ENCODE data around the gene TNRC6C. TPM values are rescaled to one million over a fixed set of nuclear protein-coding genes. Genes with fewer than 3 reads are reported as not detected.

The TNRC6C gene
- total and polyA plus RNA-seq, 9 of the 15 experiments (the other 6 are each of a cell fraction or from before 2014, with no cell fraction given), result 0.20 to 4.9 (median 2.3) TPM

- in situ Hi-C loops (cut with MboI), result no loop called here
Observed at GRCh38 chr17:78022425-78022824, 63.9 kb downstream of the TNRC6C start.

GRCh38 chr17:78023042-78023441 lies 64.5 kb downstream of the TNRC6C start:
- intact Hi-C loops (cut with micrococcal nuclease), result no loop called here
- in situ Hi-C loops (cut with MboI), result no loop called here
- no peak for TF ChIP-seq XRCC3 (IDR thresholded peaks at IDR 0.05)
- no peak for TF ChIP-seq CHD2 (IDR thresholded peaks at IDR 0.05; ENCODE audit: low read depth, low read length)
- TF ChIP-seq STAT5B (CRISPR knock-in tag; IDR thresholded peaks at IDR 0.05), result no peak
- TF ChIP-seq SAFB (IDR thresholded peaks at IDR 0.05; ENCODE audit: borderline replicate concordance, low read depth, low read length), result no peak
- TF ChIP-seq ZNF282 (CRISPR knock-in tag; IDR thresholded peaks at IDR 0.05), result no peak
- TF ChIP-seq COPS2 (conservative IDR thresholded peaks at IDR 0.05), result no peak
- TF ChIP-seq SMAD4 (CRISPR knock-in tag; conservative IDR thresholded peaks at IDR 0.05), result no peak
- TF ChIP-seq ZNF778 (CRISPR knock-in tag; IDR thresholded peaks at IDR 0.05), result no peak
- no peak for TF ChIP-seq DMBX1 (CRISPR knock-in tag; IDR thresholded peaks at IDR 0.05; ENCODE audit: borderline replicate concordance)
- no peak for TF ChIP-seq ZNF239 (CRISPR knock-in tag; IDR thresholded peaks at IDR 0.05)
- TF ChIP-seq, protein P1, sequence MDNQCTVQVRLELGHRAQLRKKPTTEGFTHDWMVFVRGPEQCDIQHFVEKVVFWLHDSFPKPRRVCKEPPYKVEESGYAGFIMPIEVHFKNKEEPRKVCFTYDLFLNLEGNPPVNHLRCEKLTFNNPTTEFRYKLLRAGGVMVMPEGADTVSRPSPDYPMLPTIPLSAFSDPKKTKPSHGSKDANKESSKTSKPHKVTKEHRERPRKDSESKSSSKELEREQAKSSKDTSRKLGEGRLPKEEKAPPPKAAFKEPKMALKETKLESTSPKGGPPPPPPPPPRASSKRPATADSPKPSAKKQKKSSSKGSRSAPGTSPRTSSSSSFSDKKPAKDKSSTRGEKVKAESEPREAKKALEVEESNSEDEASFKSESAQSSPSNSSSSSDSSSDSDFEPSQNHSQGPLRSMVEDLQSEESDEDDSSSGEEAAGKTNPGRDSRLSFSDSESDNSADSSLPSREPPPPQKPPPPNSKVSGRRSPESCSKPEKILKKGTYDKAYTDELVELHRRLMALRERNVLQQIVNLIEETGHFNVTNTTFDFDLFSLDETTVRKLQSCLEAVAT (IDR thresholded peaks at IDR 0.05), result no peak
- no peak for TF ChIP-seq ZNF583 (CRISPR knock-in tag; IDR thresholded peaks at IDR 0.05)

More at GRCh38 chr17:78022425-78022824, 63.9 kb downstream of the TNRC6C start:
- H3K36me3 ChIP-seq (ENCODE audit: control insufficient read depth, insufficient read depth, low read length), result no peaks in the 10 kb centered on the region; the same call in 2 of the 3 replicates
- intact Hi-C loops (cut with micrococcal nuclease), result no loop called here
- ChIA-PET CTCF (ENCODE audit: low intra/inter-chr PET ratio) (no interaction called here), POLR2A (no interaction called here)
- H3K4me2 ChIP-seq (ENCODE audit: insufficient read depth, low read length), result no peak overlapping the region; the same call in 1 of the 2 replicates
- H4K20me1 ChIP-seq (replicated peaks; ENCODE audit: control insufficient read depth, insufficient read depth, low read length), result no peaks in the 10 kb centered on the region
- FAIRE-seq, result no peak
- WGBS (ENCODE audit: insufficient coverage, low coverage, missing lambda C conversion rate), result 16% methylated on average over 2 of the region's 2 CpGs
- H3K9me3 ChIP-seq (replicated peaks; ENCODE audit: control insufficient read depth, insufficient read depth, low read depth, low read length), result no peaks in the 10 kb centered on the region
- ATAC-seq, result no peak
- no peaks in the 10 kb centered on the region for H3K27me3 ChIP-seq (ENCODE audit: control insufficient read depth in 2 of 2, insufficient read depth in 2 of 2, low read length in 2 of 2)
- H3K9ac ChIP-seq (ENCODE audit: insufficient read depth in 1 of 2, low read depth in 2 of 2, low read length in 2 of 2), result no peak overlapping the region
- H3K27ac ChIP-seq (ENCODE audit: extremely low read depth, low read depth, low read length), result no peak overlapping the region
- no peak overlapping the region for H3K4me3 ChIP-seq
- peaks cover 3 to 34% of the 10 kb centered on the region in 2 experiments; a peak in 4 of 5 replicates for H3K4me1 ChIP-seq (replicated peaks in 1 of 2; ENCODE audit: control insufficient read depth in 2 of 2, insufficient read depth in 2 of 2, low read length in 2 of 2)
- peaks cover 3% of the 10 kb centered on the region for H3K9me1 ChIP-seq (ENCODE audit: control insufficient read depth, insufficient read depth, low read length)
- TF ChIP-seq PKNOX1 (IDR thresholded peaks at IDR 0.05) (peak; percentile 75), ZNF384 (IDR thresholded peaks at IDR 0.05; ENCODE audit: low read depth, low read length) (no peak), SAFB2 (IDR thresholded peaks at IDR 0.05; ENCODE audit: borderline replicate concordance, low read depth, low read length, severe bottlenecking) (no peak)
- no TSS peak for BruUV-seq (replicated peaks)
- no peak for DNase-seq (ENCODE audit: extremely low read depth in 1 of 4, low spot score in 3 of 4)
- no peak overlapping the region for H2AFZ ChIP-seq (ENCODE audit: low read depth, low read length)
- no peaks in the 10 kb centered on the region for H3K79me2 ChIP-seq (ENCODE audit: control insufficient read depth, insufficient read depth, low read length)

More at GRCh38 chr17:78023042-78023441, 64.5 kb downstream of the TNRC6C start:
- Histone ChIP-seq H3K9ac (ENCODE audit: insufficient read depth in 1 of 2, low read depth in 2 of 2, low read length in 2 of 2) (no peak overlapping the region), H3K27me3 (ENCODE audit: control insufficient read depth in 2 of 2, insufficient read depth in 2 of 2, low read length in 2 of 2) (no peaks in the 10 kb centered on the region), H3K36me3 (ENCODE audit: control insufficient read depth, insufficient read depth, low read length) (no peaks in the 10 kb centered on the region; the same call in 2 of the 3 replicates), H3K4me1 (replicated peaks in 1 of 2; ENCODE audit: control insufficient read depth in 2 of 2, insufficient read depth in 2 of 2, low read length in 2 of 2) (peaks cover 5 to 32% of the 10 kb centered on the region in 2 experiments; a peak in 4 of 5 replicates), H3K79me2 (ENCODE audit: control insufficient read depth, insufficient read depth, low read length) (no peaks in the 10 kb centered on the region), H4K20me1 (replicated peaks; ENCODE audit: control insufficient read depth, insufficient read depth, low read length) (no peaks in the 10 kb centered on the region), H3K4me3 (no peak overlapping the region), H3K27ac (ENCODE audit: extremely low read depth, low read depth, low read length) (no peak overlapping the region), H3K9me1 (ENCODE audit: control insufficient read depth, insufficient read depth, low read length) (no peaks in the 10 kb centered on the region), H3K9me3 (replicated peaks; ENCODE audit: control insufficient read depth, insufficient read depth, low read depth, low read length) (no peaks in the 10 kb centered on the region), H3K4me2 (ENCODE audit: insufficient read depth, low read length) (no peak overlapping the region), H2AFZ (ENCODE audit: low read depth, low read length) (no peak overlapping the region)
- no peak for FAIRE-seq
- WGBS (ENCODE audit: insufficient coverage, low coverage, missing lambda C conversion rate), result 96% methylated on average over 5 of the region's 5 CpGs
- no peak for ATAC-seq
- BruUV-seq (replicated peaks), result no TSS peak
- CTCF ChIA-PET (ENCODE audit: low intra/inter-chr PET ratio), result no interaction called here
- POLR2A ChIA-PET, result interaction anchor here (0.9 kb wide), 1 partner anchor 11 kb away, joined by 8 read pairs; no protein-coding TSS in a partner anchor
- DNase-seq (ENCODE audit: extremely low read depth in 1 of 4, low spot score in 3 of 4), result no peak
